Measurements from ENCODE around the gene BCDIN3D.
"Not testable (repeated sequence)": the region's sequence is repeated elsewhere in the genome, so short reads cannot be mapped to it uniquely, and the experiment has no call there.

The BCDIN3D gene

GRCh38 chr12:49875115-49875720 lies 32.3 kb upstream of the BCDIN3D start:
- no peak for DNase-seq

- DNase-seq = no peak
Observed at GRCh38 chr12:49874142-49874897, 31.4 kb upstream of the BCDIN3D start.

- DNase-seq = no peak
Observed at GRCh38 chr12:49873361-49873934, 30.5 kb upstream of the BCDIN3D start.

- DNase-seq = no peak
Observed at GRCh38 chr12:49872781-49873181, 29.9 kb upstream of the BCDIN3D start.

- DNase-seq = no peak
Observed at GRCh38 chr12:49872381-49872780, 29.5 kb upstream of the BCDIN3D start.

DNA sequence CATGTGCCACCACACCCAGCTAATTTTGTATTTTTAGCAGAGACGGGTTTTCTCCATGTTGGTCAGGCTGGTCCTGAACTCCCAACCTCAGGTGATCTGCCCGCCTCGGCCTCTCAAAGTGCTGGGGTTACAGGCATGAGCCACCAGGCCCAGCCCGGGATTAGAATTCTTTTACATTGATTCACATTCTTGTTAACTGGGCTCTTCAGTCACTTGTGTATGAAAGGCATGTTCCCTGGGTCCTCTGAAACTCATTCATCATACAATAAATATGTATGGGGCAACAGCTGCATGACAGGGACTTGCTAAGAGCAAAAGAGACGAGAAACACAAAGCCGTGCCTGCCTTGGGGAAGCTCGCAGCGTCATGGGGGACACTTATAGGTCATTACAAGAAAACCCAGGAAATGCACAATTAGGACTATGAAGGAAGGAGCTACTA lies 28.9 kb upstream of the BCDIN3D start:
- not testable (repeated sequence) for DNase-seq

DNA sequence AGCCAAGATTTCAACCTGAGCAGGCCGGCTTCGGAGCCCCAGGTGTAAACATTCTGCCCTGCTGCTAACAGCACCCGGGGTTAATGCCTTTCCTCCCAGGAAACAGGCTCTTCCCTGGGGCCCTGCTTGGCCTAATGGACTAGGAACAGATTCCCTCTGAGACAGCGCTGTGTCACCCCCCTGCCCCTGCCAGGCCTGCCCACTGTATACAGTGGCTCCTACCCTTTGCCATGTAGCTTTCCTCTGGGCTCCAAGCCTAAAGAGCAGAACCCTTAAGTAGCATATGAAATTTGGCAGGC lies 28.3 kb upstream of the BCDIN3D start:
- DNase-seq = no peak

DNA sequence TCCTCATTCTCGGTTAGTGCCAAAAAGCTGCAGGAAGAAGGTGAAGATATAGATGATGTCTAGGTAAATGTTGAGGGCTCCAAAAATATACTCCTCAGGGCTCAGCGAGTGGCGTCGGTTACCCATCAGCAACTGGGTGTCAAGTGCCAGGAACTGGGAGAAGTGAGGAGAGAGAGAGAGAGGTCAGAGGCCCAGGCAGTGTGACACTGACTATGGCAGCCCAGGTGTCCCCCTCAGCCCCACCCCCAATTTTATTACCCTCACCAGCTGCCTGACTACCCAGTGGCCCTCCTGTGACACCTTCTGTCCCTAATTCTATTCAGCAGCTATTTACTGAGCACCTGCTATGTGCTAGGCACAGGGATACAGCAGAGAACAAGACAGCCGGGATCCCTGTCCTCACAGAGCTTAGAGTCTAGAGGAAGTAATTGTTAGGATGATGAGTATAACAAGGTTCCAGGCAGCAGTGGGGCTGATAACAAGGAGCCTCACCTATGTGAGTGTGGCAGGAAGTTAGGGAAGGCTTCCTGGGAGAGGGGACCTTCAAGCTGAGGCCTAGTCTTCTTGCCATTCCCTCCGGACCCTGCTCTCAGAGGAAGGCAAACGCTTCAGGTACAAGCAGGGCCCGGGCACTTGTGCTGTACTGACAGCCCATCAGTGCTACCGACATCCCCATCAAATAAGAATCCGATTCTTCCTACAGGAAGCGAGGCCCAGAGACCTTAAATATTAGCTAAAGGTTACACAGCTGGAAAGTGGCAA lies 27.8 kb upstream of the BCDIN3D start:
- no peak for DNase-seq

DNA sequence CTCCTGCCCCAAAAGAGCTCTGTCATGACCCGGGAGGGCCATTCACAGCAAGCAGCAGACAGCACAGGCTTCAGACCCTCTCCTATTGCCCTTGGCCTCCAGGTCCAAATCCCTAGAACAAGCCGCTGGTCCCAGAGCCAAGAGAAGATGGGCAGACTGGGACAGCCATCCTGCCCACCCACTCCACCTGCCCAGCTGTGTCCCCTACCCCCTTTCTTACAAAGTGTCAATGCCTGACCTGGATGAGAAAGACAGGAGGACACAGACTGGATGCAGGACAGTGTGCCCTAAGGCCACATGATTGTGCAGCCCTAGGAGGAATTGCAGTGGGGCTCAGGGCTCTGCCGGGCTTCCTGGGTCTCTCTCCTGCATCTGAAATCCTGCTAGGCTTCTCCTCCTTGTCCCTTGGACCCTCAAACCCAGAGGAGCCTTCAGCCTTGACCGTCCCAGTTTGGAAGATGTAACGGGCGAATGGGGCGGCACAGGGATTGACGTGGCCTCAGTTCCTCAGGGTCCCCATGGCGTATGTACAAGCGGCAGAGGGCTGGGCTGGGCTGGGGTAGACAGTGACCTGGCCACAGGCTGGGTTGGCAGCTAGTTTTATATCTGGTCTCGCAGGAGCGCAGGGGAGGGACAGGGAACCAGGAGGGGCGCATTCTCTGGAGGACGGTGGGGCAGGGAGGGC lies 27.1 kb upstream of the BCDIN3D start:
- DNase-seq = no peak

DNA sequence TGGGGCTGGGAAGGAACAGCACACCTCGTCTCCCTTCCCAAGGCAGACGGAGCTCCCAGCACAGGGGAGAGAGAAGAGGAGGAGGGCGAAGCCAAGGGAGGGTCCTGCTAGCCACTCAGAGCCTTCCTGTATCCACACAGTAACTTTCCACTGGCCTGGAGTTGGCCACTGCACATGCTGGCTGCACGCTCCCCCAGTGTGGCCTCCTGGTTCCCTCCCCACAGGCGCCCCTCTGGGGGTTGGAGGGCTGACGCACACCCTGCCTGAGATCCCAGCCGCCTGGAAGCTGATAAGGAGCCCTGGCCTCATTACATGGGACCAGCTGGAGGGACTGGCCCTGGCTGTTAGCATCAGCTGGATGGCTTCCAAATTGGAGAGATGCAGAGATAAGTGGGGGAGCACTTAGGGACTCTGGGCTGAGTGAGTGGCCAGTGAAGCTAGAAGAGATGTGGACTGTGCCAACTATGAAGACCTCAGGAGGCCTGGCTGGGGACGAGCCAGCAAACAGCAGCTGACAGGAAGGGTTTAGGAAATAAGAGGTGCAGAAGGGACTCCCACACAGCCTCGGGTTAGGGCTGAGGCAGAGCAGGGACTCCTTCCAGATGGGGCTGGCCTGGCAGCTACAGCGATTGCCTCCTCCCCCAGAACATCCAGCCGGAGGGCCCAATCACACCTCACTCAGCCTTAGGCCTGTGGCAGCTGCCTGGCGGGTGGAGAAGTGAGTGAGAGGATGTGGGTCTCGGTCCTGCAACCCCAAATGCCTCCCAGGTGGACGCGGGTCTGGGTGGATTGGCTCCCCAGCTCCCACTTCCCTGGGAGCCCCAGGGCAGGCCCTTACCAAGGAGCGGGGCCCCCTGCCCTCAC lies 26.3 kb upstream of the BCDIN3D start:
- DNase-seq = no peak

- no peak for DNase-seq
Observed at GRCh38 chr12:49868449-49868848, 25.5 kb upstream of the BCDIN3D start.

GRCh38 chr12:49867570-49868341 lies 24.9 kb upstream of the BCDIN3D start:
- no peak for DNase-seq

DNA sequence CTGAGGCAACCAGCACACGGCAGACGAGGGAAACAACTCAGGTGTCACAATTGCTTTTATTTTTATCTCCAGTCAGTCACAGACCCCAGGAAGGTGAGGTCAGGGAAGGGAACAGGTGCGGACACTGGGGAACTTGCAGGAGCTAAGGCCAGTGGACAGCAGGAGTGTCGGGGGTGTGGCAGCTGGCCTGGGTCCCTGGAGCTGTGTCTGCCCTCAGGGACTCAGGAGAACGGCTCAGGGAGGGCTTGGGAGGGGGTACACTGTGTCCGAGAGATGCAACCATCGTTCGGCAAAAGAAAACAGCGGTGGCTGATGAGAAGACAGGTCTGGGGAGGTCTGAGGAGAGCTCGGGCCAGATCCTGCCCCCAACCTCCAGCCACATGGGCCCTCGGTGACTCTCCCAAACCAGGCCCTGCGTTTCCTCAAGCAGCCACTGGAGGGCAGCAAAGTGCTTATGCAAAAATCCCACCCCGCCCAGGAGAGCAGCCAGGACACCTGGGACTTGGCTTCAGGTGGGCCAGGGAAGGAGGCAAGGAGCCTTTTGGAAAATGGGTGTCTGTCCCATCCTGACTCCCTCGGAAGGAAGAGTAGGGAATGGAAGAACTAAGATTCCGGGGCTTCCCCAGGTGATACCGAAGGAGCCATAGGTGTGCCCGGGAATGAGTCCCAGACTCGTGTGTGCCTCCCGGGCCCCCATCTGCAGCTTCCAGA lies 24.1 kb upstream of the BCDIN3D start:
- DNase-seq = peak; percentile 38 to 62 (median 53)

DNA sequence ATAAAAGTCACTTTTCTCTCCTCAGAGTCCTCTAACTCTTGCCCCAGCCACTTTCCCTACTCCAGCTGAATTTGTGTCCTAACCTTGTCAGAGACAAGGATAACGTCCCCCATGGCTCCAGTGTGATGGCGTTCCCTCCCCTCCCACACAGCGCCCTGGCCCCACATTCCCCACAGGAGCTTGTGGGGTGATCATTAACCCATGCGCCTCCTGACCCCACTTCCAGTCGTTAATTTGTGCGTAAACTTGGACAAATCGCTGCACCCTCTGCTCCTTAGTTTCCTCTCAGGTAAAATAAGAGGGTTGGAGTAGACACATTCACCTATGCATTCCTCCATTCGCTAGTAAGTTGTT lies 22.9 kb upstream of the BCDIN3D start:
- DNase-seq = no peak

- DNase-seq = no peak
Observed at GRCh38 chr12:49865109-49865781, 22.3 kb upstream of the BCDIN3D start.

GRCh38 chr12:49864798-49865090 lies 21.8 kb upstream of the BCDIN3D start:
- DNase-seq = no peak

- no peak for DNase-seq
Observed at GRCh38 chr12:49863946-49864797, 21.3 kb upstream of the BCDIN3D start.

DNA sequence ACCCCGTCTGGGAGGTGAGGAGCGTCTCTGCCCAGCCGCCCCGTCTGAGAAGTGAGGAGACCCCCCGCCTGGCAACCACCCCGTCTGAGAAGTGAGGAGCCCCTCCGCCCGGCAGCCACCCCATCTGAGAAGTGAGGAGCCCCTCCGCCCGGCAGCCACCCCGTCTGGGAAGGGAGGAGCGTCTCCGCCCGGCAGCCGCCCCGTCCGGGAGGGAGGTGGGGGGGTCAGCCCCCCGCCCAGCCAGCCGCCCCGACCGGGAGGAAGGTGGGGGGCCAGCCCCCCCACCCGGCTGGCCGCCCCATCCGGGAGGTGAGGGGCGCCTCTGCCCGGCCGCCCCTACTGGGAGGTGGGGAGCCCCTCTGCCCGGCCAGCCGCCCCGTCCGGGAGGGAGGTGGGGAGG lies 18.0 kb upstream of the BCDIN3D start:
- not testable (repeated sequence) for DNase-seq

DNA sequence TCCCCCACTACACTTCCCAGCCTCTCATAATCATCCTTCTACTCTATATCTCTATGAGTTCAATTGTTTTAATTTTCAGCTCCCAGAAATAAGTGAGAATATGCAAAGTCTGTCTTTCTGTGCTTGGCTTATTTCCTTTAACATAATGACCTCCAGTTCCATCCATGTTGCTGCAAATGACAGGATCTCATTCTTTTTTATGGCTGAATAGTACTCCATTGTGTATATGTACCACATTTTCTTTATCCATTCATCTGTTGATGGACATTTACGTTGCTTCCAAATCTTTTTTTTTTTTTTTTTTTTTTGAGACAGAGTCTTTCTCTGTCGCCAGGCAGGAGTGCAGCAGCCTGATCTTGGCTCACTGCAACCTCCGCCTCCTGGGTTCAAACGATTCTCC lies 13.0 kb upstream of the BCDIN3D start:
- DNase-seq = not testable (repeated sequence)
